Dendritic cell treated with granulocyte-macrophage colony-stimulating factor and Interleukin-4, amounts not matched to agents 40 ng/mL and 50 ng/mL, for 4 days (primary cell): ENCODE measurements around the gene CSNK1G2.
"Not testable (repeated sequence)": the region's sequence is repeated elsewhere in the genome, so short reads cannot be mapped to it uniquely, and the experiment has no call there.

ENCODE experiments used
- H3K27ac Mint-ChIP-seq: one replicate; pipeline ENCODE4 v1.8.0; 2022; ENCODE audit warnings: mild to moderate bottlenecking, mixed read lengths
- H3K27me3 Mint-ChIP-seq: one replicate; pipeline ENCODE4 v1.8.0; 2022; ENCODE audit warnings: mild to moderate bottlenecking, mixed read lengths
- H3K36me3 Mint-ChIP-seq: one replicate; pipeline ENCODE4 v1.8.0; 2022; ENCODE audit warnings: low read depth, mixed read lengths
- H3K4me1 Mint-ChIP-seq: one replicate; pipeline ENCODE4 v1.8.0; 2022; ENCODE audit warnings: low read depth, mixed read lengths
- H3K4me3 Mint-ChIP-seq: one replicate; pipeline ENCODE4 v1.8.0; 2022; ENCODE audit warnings: mild to moderate bottlenecking, moderate library complexity, mixed read lengths
- H3K9me3 Mint-ChIP-seq: one replicate; pipeline ENCODE4 v1.8.0; 2022; ENCODE audit warnings: mixed read lengths
- intact Hi-C: fragments of 100-400 bp; cut with micrococcal nuclease; formaldehyde crosslinking; loops from one replicate; pipeline ENCODE4 v1.15.0; 2022

The CSNK1G2 gene

GRCh38 chr19:1975162-1975480 lies 34.1 kb downstream of the CSNK1G2 start:
- peaks cover 100% of the 10 kb centered on the region for H3K36me3 Mint-ChIP-seq
- H3K27me3 Mint-ChIP-seq = no peaks in the 10 kb centered on the region
- no peak overlapping the region for H3K4me3 Mint-ChIP-seq
- H3K9me3 Mint-ChIP-seq = no peaks in the 10 kb centered on the region
- H3K27ac Mint-ChIP-seq = no peak overlapping the region
- peaks cover 5% of the 10 kb centered on the region for H3K4me1 Mint-ChIP-seq
- intact Hi-C loops = no loop called here

- no peak overlapping the region for H3K4me3 Mint-ChIP-seq
- H3K4me1 Mint-ChIP-seq = no peaks in the 10 kb centered on the region
- intact Hi-C loops = no loop called here
- H3K27ac Mint-ChIP-seq = no peak overlapping the region
- no peaks in the 10 kb centered on the region for H3K27me3 Mint-ChIP-seq
- H3K9me3 Mint-ChIP-seq = no peaks in the 10 kb centered on the region
- peaks cover 100% of the 10 kb centered on the region for H3K36me3 Mint-ChIP-seq
Measured at GRCh38 chr19:1977120-1977519, 36.1 kb downstream of the CSNK1G2 start.

- Mint-ChIP-seq H3K27ac (no peak overlapping the region), H3K4me1 (no peaks in the 10 kb centered on the region), H3K36me3 (peaks cover 100% of the 10 kb centered on the region), H3K9me3 (no peaks in the 10 kb centered on the region), H3K27me3 (no peaks in the 10 kb centered on the region), H3K4me3 (no peak overlapping the region)
- intact Hi-C loops = no loop called here
Measured at GRCh38 chr19:1978346-1978894, 37.4 kb downstream of the CSNK1G2 start.

- peaks cover 100% of the 10 kb centered on the region for H3K36me3 Mint-ChIP-seq
Measured at GRCh38 chr19:1979017-1979416, 38.0 kb downstream of the CSNK1G2 start.

GRCh38 chr19:1979642-1980041 lies 38.7 kb downstream of the CSNK1G2 start:
- no peaks in the 10 kb centered on the region for H3K9me3 Mint-ChIP-seq
- H3K36me3 Mint-ChIP-seq = peaks cover 100% of the 10 kb centered on the region
- no peak overlapping the region for H3K27ac Mint-ChIP-seq
- H3K4me1 Mint-ChIP-seq = no peaks in the 10 kb centered on the region
- H3K27me3 Mint-ChIP-seq = no peaks in the 10 kb centered on the region
- no peak overlapping the region for H3K4me3 Mint-ChIP-seq
- intact Hi-C loops = no loop called here

More at GRCh38 chr19:1979017-1979416, 38.0 kb downstream of the CSNK1G2 start:
- no peaks in the 10 kb centered on the region for H3K4me1 Mint-ChIP-seq
- intact Hi-C loops = no loop called here
- H3K9me3 Mint-ChIP-seq = no peaks in the 10 kb centered on the region
- H3K27me3 Mint-ChIP-seq = no peaks in the 10 kb centered on the region
- H3K4me3 Mint-ChIP-seq = no peak overlapping the region
- H3K27ac Mint-ChIP-seq = no peak overlapping the region

GRCh38 chr19:1980091-1980808 lies 39.3 kb downstream of the CSNK1G2 start:
- intact Hi-C loops = no loop called here
- Mint-ChIP-seq H3K27me3 (no peaks in the 10 kb centered on the region), H3K4me1 (no peaks in the 10 kb centered on the region), H3K9me3 (no peaks in the 10 kb centered on the region), H3K4me3 (no peak overlapping the region), H3K36me3 (peaks cover 100% of the 10 kb centered on the region), H3K27ac (no peak overlapping the region)

GRCh38 chr19:1980809-1981181 lies 39.8 kb downstream of the CSNK1G2 start:
- Mint-ChIP-seq H3K27me3 (no peaks in the 10 kb centered on the region), H3K27ac (no peak overlapping the region), H3K9me3 (no peaks in the 10 kb centered on the region), H3K36me3 (peaks cover 100% of the 10 kb centered on the region), H3K4me3 (no peak overlapping the region), H3K4me1 (no peaks in the 10 kb centered on the region)
- intact Hi-C loops = no loop called here

GRCh38 chr19:1981253-1981652 lies 40.3 kb downstream of the CSNK1G2 start:
- intact Hi-C loops = no loop called here
- Mint-ChIP-seq H3K4me1 (no peaks in the 10 kb centered on the region), H3K4me3 (no peak overlapping the region), H3K36me3 (peaks cover 100% of the 10 kb centered on the region), H3K9me3 (no peaks in the 10 kb centered on the region), H3K27ac (no peak overlapping the region), H3K27me3 (no peaks in the 10 kb centered on the region)

- Mint-ChIP-seq H3K4me3 (no peak overlapping the region), H3K36me3 (peaks cover 100% of the 10 kb centered on the region), H3K27ac (no peak overlapping the region), H3K9me3 (no peaks in the 10 kb centered on the region), H3K27me3 (no peaks in the 10 kb centered on the region), H3K4me1 (no peaks in the 10 kb centered on the region)
- intact Hi-C loops = no loop called here
Measured at GRCh38 chr19:1984357-1984756, 43.4 kb downstream of the CSNK1G2 start.

GRCh38 chr19:1985588-1986356 lies 44.8 kb downstream of the CSNK1G2 start:
- intact Hi-C loops = no loop called here
- Mint-ChIP-seq H3K4me3 (no peak overlapping the region), H3K9me3 (no peaks in the 10 kb centered on the region), H3K36me3 (peaks cover 100% of the 10 kb centered on the region), H3K4me1 (no peaks in the 10 kb centered on the region), H3K27me3 (no peaks in the 10 kb centered on the region), H3K27ac (no peak overlapping the region)

- no peaks in the 10 kb centered on the region for H3K27me3 Mint-ChIP-seq
- no peaks in the 10 kb centered on the region for H3K4me1 Mint-ChIP-seq
- H3K9me3 Mint-ChIP-seq = no peaks in the 10 kb centered on the region
- no peak overlapping the region for H3K4me3 Mint-ChIP-seq
- intact Hi-C loops = no loop called here
- no peak overlapping the region for H3K27ac Mint-ChIP-seq
- peaks cover 100% of the 10 kb centered on the region for H3K36me3 Mint-ChIP-seq
Measured at GRCh38 chr19:1986357-1987162, 45.6 kb downstream of the CSNK1G2 start.

- intact Hi-C loops = no loop called here
- Mint-ChIP-seq H3K27me3 (no peaks in the 10 kb centered on the region), H3K4me3 (no peak overlapping the region), H3K36me3 (peaks cover 94% of the 10 kb centered on the region), H3K9me3 (no peaks in the 10 kb centered on the region), H3K27ac (no peak overlapping the region), H3K4me1 (no peaks in the 10 kb centered on the region)
Measured at GRCh38 chr19:1987197-1988187, 46.5 kb downstream of the CSNK1G2 start.

GRCh38 chr19:1988464-1988863 lies 47.5 kb downstream of the CSNK1G2 start:
- H3K27me3 Mint-ChIP-seq = not testable (repeated sequence)

More at GRCh38 chr19:1988464-1988863, 47.5 kb downstream of the CSNK1G2 start:
- H3K27ac Mint-ChIP-seq, H3K9me3 Mint-ChIP-seq, H3K4me1 Mint-ChIP-seq, H3K4me3 Mint-ChIP-seq, intact Hi-C loops: not testable (repeated sequence)
- peaks cover 91% of the 10 kb centered on the region for H3K36me3 Mint-ChIP-seq
